Limb (tissue), 2 donors: Measurements from ENCODE around the gene RARB.

Experiments
- DNase-seq, 2 donors: peaks; one replicate each; pipeline ENCODE4 v3.0.0-alpha.2; 2016; ENCODE audit errors: extremely low spot score in 2 of 2

RARB gene

DNA sequence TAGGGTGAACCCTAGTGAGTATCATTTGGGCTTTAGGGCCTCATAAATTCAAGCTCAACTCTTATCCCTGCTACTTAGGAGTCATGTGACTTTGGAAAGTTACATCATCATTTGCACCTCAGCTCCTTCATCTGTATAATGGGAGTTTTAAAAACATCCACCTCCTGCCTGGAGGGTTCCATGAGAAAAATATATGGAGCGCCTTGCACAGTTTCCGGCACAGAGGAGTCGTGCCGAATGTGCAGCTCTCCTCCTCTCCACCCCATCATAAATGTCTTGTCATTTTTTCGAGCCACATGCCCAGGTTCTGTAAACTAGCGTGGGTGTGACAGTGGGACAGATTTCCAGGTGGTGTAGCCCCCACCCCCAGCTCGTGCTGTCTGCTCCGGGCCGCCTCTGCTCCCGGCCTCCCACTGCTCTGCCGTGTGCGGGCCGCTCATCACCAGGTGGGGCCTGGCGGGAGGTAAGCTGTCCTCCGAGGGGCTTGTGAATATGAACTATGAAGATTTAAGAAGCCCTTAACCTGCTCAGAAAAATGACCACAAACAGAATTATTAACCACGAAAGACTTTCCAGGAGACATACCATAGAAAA lies 146.2 kb downstream of the RARB start:
- DNase-seq: no peak

DNA sequence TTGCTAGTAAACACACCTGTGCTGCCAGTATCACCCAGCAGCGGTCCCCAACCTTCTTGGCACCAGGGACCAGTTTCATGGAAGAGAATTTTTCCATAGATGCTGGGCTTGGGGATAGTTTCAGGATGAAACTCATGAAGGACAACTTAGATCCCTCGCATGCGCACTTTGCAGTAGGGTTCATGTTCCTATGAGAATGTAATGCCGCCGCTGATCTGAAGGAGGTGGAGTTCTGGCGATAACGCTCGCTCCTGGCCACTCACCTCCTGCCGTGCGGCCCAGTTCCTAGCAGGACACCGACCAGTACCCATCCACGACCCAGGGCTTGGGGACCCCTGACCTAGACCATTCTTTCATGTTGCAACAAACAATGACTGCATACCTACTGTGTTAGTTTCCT lies 146.9 kb downstream of the RARB start:
- DNase-seq: no peak

DNA sequence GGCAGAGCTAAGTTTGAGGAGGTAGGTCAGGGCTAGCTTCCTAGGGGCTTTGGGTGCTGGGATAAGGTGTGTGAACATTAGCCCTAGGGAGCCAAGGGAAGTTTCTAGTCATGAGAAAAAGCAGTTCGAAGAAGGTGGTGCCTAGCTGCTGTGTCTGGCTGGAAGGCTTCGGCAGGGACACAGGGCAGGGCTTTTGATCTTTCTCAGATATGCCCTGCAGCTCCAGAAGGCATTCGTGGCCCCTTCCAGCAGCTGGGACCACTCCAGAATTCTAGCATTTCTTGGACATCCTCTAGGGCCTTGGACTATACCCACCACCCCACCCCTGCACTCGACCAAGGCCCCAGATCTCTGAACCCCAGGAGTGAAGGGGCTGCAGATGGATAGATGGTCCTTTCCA lies 148.1 kb downstream of the RARB start:
- no peak for DNase-seq

DNA sequence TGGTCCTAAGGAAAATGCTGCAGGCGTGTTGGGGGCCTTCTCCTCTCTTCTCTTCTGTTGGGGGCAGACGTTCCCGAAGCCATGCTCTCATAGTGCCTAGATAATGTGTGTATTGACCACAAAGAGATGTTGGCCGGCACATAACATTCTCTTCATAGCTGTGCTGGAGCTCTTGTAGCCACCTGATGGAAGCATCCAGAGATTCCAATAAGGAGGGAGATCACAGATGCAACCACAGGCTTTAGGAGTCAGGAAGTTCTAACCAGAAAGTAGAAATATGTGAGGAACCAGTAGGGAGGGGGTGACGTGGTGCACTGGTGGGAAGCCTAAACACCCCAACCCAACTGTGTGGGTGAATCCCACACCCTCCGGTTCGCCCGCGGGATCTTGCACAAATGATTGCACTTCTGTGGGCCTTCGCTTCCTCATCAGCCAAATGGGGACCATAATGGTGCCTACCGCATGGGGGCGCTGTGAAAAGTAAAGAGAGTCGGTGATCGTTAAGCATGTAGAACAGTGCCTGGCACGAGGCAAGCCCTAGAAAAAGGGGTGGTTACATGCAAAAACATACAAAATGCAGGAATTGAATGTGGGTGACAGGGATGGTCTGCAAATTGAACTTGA lies 148.9 kb downstream of the RARB start:
- DNase-seq: no peak

DNA sequence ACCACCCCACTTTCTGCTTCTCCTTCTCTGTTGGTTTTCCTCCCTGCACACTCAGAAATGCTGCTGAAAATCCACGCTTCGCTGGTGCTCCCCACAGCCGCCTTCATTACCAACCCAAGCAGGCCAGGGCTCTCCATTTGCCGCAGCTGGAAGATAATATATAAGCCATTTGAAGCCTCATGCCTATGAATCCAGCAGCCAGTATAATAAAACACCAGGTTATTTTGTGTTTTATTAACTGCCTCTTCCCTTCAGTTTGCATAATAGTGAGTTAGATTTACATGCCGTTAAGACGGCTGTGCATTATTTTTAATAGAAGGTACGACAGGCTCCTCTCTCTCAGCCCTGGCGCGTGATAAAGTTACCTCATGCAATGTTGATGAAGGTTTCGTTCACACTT lies 150.0 kb downstream of the RARB start:
- no peak for DNase-seq

DNA sequence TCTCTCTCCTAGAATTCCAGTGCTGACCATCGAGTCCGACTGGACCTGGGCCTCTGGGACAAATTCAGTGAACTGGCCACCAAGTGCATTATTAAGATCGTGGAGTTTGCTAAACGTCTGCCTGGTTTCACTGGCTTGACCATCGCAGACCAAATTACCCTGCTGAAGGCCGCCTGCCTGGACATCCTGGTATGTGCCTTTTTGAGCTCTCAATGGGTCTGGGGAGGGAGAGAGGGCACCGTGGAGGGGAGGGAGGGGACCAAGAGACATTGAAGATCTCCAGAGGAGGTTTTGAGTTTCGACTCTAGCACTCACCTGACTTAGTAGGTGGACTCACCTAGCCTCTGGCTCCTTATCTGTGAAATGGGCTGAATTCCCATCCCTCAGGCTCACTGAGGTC lies 152.5 kb downstream of the RARB start:
- no peak for DNase-seq

DNA sequence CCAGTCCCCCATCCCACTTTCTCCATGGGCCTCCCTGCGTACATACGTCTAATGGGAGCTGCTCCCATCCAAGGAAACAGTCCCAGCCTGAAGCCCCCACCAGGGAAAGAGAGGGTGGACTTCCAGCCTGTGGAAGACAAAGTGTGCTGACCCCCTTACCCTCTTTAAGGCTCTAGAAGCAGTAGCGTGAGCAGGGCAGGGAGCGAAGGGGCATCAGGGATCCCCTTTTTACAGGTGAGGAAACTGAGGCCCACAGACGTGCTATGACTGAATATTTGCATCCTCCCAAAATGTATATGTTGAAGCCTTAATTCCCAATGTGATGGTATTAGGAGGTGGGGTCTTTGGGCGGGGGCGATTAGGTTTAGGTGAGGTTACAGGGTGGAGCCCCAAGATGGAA lies 153.3 kb downstream of the RARB start:
- no peak for DNase-seq

DNA sequence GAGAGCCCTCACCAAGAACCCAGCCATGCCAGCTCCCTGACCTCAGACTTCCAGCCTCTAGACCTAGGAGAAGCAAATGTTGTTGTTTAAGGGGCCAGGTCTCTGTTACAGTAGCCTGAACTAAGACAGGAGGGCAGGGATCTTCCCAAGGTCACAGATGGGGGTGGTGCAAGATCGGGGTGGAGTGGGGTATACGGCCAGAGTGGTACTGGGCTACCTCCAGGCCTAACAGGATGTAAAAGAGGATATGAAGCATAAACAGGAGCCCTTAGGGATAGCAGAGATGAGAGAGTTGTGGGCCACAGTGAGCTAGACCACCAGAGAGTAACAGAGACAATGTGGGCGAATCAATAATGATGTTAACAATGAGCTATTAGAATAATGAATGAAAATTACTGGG lies 153.8 kb downstream of the RARB start:
- DNase-seq: no peak

DNA sequence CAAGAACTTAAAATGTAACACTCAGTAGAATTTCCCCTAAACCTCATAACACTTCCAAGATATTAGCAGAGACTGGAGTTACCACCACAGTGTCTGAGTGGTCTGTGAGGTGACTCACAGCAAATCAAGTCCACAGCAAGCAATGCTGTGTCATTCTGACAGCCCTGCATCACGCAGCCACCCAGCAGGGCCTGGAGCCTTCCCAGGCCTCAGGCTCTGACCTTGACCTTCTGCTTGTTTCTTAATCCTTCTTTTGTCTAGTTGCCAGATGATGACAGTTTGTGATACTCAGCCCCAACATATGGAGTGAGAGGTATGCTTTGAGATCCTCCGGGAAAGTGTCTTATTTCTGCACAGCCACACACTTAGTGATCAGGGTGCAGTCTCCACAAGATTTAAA lies 154.2 kb downstream of the RARB start:
- no peak for DNase-seq

DNA sequence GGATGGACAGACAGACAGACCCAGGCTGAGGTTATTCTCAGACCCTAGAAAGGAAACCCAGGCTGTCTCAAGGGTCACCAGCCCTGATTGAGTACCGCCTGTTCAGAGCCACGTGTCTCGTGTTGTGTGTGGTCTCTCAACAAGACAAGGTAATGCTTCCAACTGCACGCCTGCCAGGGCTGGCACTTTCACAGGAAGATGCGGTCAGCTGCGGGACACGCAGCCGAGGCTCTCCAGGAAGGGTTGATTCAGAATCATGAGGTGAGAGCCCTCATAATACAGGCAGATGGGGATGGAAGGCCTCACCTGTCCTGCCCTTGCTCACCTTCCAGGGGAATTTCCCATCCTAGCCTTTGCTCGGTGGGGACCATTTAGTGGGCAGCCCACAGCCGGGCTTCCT lies 155.3 kb downstream of the RARB start:
- no peak for DNase-seq

DNA sequence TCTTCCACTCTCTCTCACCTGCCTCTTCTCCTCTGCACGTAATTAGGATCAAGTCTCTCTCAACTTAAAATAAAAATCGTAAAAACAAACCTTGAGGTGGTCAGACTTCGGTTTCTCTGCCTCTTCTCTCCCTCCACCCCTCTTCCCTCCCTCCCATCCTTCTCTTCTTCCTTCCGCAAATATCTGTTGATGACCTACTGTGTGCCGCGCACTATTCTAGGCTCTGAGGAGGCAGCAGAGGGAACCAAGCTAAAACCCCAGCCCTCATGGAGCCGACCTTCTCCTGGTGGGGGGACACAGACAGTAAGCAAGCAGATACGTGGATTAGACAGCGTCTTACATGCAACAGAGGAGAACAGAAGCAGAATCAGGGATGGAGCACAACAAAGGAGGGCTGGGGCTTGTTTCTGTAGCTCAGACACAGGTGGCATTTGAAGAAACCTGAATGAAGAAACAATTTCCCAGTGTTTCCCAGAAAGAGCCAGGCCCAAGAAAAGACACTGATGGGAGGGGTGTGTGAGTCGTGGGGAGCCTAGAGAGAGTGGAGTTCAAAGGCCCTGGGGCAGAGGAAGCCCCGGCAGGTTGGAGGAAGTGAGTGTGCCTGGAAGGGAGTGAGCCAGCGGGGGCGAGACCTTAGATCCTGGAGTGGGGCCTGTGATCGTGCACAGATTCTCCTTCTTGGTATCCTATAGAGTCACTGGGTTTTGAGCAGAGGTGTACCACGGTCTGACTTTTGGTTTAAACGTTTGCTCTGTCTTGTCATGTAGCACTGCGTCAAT lies 156.1 kb downstream of the RARB start:
- DNase-seq: no peak

DNA sequence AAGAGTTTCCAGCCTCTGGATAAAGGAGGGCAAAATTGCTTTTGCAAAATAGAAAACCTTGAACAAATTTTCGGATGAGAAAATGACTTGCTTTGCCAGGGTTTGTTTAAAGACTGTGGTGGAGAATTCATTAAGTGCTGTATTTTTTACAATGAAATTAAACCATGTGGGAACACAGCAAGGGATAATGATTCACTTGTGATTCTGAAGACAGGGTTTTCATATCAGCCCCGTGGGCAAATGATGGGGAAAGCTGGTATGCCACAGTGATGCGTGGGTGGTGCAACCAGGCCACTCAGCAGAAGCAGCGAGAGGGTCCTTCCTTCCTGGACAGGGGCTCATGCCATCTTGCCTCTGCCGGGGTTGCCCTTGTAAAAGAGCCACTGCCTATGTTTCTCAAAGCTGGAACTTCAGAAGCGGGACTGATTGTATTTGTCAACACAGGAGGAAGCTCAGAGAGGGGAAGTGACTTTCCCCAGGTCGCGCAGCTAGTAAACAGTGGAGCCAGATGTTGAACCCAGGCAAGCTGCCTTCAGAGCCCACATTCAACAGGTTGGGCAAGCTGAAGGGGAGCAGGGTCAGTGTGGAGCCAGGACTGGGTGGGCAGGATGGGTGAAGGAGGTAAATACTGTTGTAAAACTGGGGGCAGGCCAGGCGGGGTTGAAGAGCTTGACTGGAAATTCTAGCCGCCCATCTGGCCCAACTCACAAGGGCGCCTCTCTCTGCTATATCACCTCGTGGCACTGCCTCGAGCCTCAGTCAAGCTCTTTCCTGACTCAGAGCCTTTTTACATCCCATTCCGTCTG lies 157.5 kb downstream of the RARB start:
- DNase-seq: no peak

DNA sequence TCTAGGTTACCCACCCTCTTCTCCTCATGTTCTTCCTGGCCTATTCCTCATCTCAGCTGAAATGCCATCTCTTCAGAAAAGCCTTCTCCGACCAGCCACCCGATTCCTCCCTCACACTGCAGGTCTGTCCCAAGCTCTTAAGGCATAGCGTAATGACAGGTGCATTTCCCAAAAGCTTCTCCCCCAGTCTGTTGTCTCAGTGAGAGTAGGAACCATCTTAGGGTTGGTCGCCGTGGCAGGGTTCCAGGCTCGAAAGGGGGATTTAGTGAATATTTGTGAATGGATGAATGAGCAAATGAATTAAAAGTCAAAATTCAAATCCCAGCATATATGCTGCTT lies 158.1 kb downstream of the RARB start:
- no peak for DNase-seq

DNA sequence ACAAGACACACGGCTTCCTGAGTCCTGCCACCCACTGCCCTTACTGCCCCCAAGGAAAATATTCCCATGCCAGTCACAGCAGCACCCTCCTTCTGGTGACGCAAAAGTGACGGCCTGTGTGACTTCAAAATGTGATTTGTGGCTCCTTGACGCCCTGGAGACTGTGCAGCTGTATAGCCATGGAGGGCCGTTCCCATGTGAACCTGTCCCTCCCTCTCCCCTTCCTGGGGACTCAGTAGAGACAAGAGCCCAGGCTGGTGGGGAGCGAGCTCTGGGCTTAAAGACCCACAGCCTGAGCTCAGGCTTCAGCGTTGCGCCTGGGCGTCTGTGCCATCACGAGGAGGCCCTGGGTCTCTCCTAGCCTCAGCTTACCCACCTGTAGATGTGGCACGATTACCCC lies 158.5 kb downstream of the RARB start:
- no peak for DNase-seq

DNA sequence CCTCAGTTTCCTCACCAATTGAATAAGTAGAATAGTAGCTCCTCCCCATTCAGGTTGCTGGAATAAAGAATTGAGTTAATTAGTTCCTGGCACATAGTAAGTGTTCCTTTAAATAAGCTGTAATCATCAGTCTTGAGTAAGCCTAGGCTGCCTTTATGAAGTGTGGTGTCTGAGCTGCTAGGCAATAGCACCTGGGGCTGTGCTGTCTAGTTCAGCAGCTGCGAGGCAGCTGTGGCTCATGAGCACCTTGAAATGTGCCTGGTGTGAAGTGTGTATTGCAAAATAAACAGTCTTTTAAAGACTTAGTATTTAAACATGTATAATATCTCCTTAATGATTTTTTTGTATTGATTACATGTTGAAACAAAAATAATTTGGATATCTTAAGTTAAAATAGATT lies 159.0 kb downstream of the RARB start:
- no peak for DNase-seq

DNA sequence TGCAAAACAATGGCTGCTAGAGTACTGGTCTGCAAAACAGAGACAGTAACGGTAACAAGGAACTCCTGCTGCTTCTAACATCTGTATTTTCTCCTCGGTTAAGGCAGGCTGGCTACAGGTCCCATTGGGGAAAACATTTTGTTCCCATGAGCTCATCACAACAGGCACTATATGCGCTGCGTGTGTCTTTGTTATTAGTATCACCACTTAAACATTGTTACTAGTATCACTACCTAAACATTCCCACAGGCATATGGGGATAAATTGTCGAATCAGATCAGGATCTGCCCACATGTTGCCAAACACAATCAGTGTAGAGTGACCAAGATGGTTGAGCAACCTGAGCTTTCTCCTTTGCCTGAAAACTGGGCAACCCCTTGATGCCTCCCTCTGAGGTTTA lies 159.5 kb downstream of the RARB start:
- no peak for DNase-seq

DNA sequence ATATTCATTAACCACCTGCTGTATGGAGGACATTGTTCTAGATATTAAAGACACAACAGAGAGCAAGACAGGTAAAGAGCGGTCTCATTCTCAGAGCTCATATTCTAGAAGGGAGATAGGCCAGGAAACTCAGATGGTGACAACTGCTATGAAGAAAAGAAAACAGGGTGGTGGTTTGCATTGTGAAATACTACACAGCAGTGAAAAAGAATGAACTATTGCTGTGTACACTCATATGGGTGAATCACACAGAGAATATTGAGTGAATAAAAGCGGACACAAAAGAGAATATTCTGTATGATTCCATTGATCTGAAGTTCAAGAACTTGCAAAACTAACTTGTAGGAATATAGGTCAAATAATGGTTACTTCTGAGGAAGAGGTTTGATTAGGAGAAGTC lies 159.9 kb downstream of the RARB start:
- DNase-seq: no peak

DNA sequence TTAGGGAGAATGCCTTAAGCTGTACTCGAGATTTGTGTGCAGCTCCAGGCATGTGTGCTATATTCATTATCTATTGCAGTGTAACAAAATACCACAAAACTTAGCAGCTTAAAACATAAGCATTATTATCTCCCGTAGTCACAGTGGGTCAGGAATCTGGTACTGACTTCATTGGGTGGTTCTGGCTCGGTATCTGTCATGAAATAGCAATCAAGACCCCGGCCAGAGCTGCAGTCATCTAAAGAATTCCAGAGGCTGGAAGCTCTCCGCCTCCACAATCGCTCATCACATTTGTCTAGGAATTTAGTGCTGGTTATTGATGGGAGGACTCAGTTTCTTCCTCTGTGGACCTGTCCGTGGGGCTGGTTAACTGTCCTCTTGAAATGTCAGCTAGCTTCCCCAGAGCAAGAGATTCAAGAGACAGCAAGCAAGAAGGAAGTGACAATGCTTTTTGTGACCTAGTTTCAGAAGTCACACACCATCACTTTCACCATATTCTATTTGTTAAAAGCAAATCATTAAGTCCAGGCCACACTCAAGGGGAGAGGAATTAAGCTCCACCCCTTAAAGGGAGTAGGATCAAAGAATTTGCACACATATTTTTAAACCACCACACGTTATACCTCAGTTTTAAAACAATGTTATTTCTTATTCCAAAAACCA lies 160.5 kb downstream of the RARB start:
- DNase-seq: no peak

DNA sequence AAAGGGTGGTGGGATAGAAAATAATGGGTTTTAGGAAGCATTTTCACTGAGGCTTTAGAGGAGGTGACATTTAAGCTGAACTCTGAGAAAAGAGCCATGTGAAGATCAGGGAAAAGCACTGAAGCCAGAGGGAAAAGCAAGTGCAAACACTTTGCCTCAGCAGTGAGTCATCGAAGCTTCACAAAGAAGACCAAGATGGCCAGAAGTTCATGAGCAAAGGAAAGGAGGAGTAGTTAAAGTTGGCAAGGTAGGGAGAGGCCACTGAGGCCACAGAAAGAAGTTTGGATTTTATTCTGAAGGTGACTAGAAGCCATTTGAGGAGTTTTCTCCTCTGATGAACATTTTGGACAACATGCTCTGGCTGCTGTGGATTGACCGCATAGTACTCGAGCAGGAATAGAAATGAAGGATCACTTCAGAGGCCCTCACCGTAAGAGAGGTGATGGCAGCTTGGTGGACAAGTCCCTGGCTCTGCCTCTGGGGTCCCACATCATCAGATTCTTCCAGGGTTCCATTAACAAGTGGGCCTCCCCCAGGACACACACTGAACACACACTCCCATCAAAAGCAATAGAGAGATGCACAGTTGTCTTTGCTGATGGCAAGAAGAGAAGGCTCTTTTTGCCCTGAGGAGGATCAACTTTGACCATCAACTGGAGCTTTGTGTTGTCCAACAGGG lies 161.2 kb downstream of the RARB start:
- no peak for DNase-seq

DNA sequence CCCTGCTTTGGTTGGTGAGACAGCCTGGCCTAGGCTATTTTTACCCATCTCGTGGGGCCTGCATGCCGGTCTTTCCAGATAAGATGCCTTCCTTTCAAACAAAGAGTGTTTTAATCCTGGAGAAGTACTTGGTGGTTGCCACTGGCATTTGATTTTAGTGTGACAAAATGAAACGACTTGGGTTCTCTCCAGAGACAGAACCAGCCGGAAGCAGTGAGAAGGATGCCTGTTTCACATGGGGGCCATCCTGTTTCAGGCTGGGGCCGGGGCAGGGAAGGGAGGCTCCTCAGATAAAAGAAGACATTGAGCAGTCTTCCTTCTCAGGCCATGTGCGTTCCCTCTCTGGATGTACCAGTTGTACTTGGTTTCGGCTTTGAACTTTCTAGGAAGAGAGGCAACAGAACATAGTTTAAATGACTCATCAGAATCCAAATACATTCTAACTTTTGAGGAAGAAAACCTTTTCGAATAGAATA lies 161.8 kb downstream of the RARB start:
- no peak for DNase-seq

DNA sequence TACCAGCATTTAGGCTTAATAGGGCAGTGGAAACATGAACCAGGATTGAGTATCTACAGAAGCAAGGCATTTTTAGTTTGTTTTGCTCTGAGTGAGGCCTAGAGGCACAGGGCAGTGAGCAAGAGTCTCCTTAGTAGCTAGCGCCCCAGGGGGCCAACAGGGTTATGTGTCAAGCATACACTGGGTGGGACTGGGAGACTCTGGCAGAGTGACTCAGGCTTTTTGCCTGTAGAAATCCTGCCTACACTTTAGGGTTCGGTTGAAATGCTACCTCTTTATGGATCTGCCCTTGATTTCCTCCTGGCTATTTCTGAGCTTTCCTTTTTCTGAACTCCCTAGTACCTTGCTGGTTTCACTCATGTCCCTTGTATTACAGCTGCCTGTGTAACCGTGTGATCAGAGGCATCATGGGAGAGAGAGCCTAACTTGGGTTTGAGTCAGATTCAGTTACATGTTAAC lies 164.5 kb downstream of the RARB start:
- DNase-seq: no peak
